ENCODE results near the gene ANKRD40. TPM values are rescaled to one million over a fixed set of nuclear protein-coding genes. Genes with fewer than 3 reads are reported as not detected.

Gene ANKRD40
- total and polyA plus RNA-seq, 2 donors = 11.9 to 16.6 TPM

GRCh38 chr17:50703162-50703561, 4.6 kb downstream of the ANKRD40 start:
- Histone ChIP-seq H3K4me3 (ENCODE audit: low read length in 2 of 2) (no peak overlapping the region), H3K27me3 (ENCODE audit: control insufficient read depth in 2 of 2, insufficient read depth in 1 of 2, low read length in 1 of 2) (no peaks in the 10 kb centered on the region), H3K9me3 (ENCODE audit: control insufficient read depth in 2 of 2, insufficient read depth in 1 of 2, low read length in 1 of 2) (no peaks in the 10 kb centered on the region), H3K4me1 (ENCODE audit: control insufficient read depth in 2 of 2, insufficient read depth in 2 of 2, low read length in 2 of 2) (peaks cover 0 to 10% of the 10 kb centered on the region in 2 donors), H3K36me3 (ENCODE audit: control insufficient read depth in 2 of 2, insufficient read depth in 2 of 2, low read length in 1 of 2) (peaks cover 17 to 24% of the 10 kb centered on the region in 2 donors), H3K27ac (ENCODE audit: low read depth in 1 of 2, low read length in 1 of 2) (no peak overlapping the region)
- no peak for DNase-seq (ENCODE audit: low read depth in 6 of 9, low spot score in 9 of 9)
- 98% methylated on average over 3 of the region's 3 CpGs for WGBS

GRCh38 chr17:50699410-50699809, 8.3 kb downstream of the ANKRD40 start:
- no peaks in the 10 kb centered on the region for H3K9me3 ChIP-seq (ENCODE audit: control insufficient read depth in 2 of 2, insufficient read depth in 1 of 2, low read length in 1 of 2)
- H3K36me3 ChIP-seq (ENCODE audit: control insufficient read depth in 2 of 2, insufficient read depth in 2 of 2, low read length in 1 of 2) = peaks cover 45 to 59% of the 10 kb centered on the region in 2 donors
- no peak for DNase-seq (ENCODE audit: low read depth in 6 of 9, low spot score in 9 of 9)
- WGBS = 97% methylated on average over 7 of the region's 7 CpGs
- no peak overlapping the region for H3K4me3 ChIP-seq (ENCODE audit: low read length in 2 of 2)
- no peaks in the 10 kb centered on the region for H3K4me1 ChIP-seq (ENCODE audit: control insufficient read depth in 2 of 2, insufficient read depth in 2 of 2, low read length in 2 of 2)
- H3K27ac ChIP-seq (ENCODE audit: low read depth in 1 of 2, low read length in 1 of 2) = no peak overlapping the region
- no peaks in the 10 kb centered on the region for H3K27me3 ChIP-seq (ENCODE audit: control insufficient read depth in 2 of 2, insufficient read depth in 1 of 2, low read length in 1 of 2)

GRCh38 chr17:50697663-50698272, 9.9 kb downstream of the ANKRD40 start:
- Histone ChIP-seq H3K27ac (ENCODE audit: low read depth in 1 of 2, low read length in 1 of 2) (no peak overlapping the region), H3K27me3 (ENCODE audit: control insufficient read depth in 2 of 2, insufficient read depth in 1 of 2, low read length in 1 of 2) (no peaks in the 10 kb centered on the region), H3K9me3 (ENCODE audit: control insufficient read depth in 2 of 2, insufficient read depth in 1 of 2, low read length in 1 of 2) (no peaks in the 10 kb centered on the region), H3K4me1 (ENCODE audit: control insufficient read depth in 2 of 2, insufficient read depth in 2 of 2, low read length in 2 of 2) (no peaks in the 10 kb centered on the region), H3K36me3 (ENCODE audit: control insufficient read depth in 2 of 2, insufficient read depth in 2 of 2, low read length in 1 of 2) (peaks cover 51 to 72% of the 10 kb centered on the region in 2 donors), H3K4me3 (ENCODE audit: low read length in 2 of 2) (no peak overlapping the region)
- WGBS = 92% methylated on average over 3 of the region's 3 CpGs
- no peak for DNase-seq (ENCODE audit: low read depth in 6 of 9, low spot score in 9 of 9)

- DNase-seq (ENCODE audit: low read depth in 6 of 9, low spot score in 9 of 9) = no peak
- no peak overlapping the region for H3K27ac ChIP-seq (ENCODE audit: low read depth in 1 of 2, low read length in 1 of 2)
- peaks cover 0 to 2% of the 10 kb centered on the region in 2 donors for H3K4me1 ChIP-seq (ENCODE audit: control insufficient read depth in 2 of 2, insufficient read depth in 2 of 2, low read length in 2 of 2)
- H3K36me3 ChIP-seq (ENCODE audit: control insufficient read depth in 2 of 2, insufficient read depth in 2 of 2, low read length in 1 of 2) = peaks cover 55 to 76% of the 10 kb centered on the region in 2 donors
- WGBS = 99% methylated on average over 3 of the region's 3 CpGs
- no peaks in the 10 kb centered on the region for H3K27me3 ChIP-seq (ENCODE audit: control insufficient read depth in 2 of 2, insufficient read depth in 1 of 2, low read length in 1 of 2)
- H3K4me3 ChIP-seq (ENCODE audit: low read length in 2 of 2) = no peak overlapping the region
- H3K9me3 ChIP-seq (ENCODE audit: control insufficient read depth in 2 of 2, insufficient read depth in 1 of 2, low read length in 1 of 2) = no peaks in the 10 kb centered on the region
Measured at GRCh38 chr17:50697062-50697461, 10.7 kb downstream of the ANKRD40 start.

GRCh38 chr17:50696365-50696879, 11.3 kb downstream of the ANKRD40 start:
- Histone ChIP-seq H3K4me3 (ENCODE audit: low read length in 2 of 2) (no peak overlapping the region), H3K4me1 (ENCODE audit: control insufficient read depth in 2 of 2, insufficient read depth in 2 of 2, low read length in 2 of 2) (peaks cover 0 to 4% of the 10 kb centered on the region in 2 donors), H3K27ac (ENCODE audit: low read depth in 1 of 2, low read length in 1 of 2) (no peak overlapping the region), H3K27me3 (ENCODE audit: control insufficient read depth in 2 of 2, insufficient read depth in 1 of 2, low read length in 1 of 2) (no peaks in the 10 kb centered on the region), H3K9me3 (ENCODE audit: control insufficient read depth in 2 of 2, insufficient read depth in 1 of 2, low read length in 1 of 2) (no peaks in the 10 kb centered on the region), H3K36me3 (ENCODE audit: control insufficient read depth in 2 of 2, insufficient read depth in 2 of 2, low read length in 1 of 2) (peaks cover 55 to 76% of the 10 kb centered on the region in 2 donors)
- DNase-seq (ENCODE audit: low read depth in 6 of 9, low spot score in 9 of 9) = no peak
- WGBS = 98% methylated on average over 3 of the region's 3 CpGs

- Histone ChIP-seq H3K27me3 (ENCODE audit: control insufficient read depth in 2 of 2, insufficient read depth in 1 of 2, low read length in 1 of 2) (no peaks in the 10 kb centered on the region), H3K36me3 (ENCODE audit: control insufficient read depth in 2 of 2, insufficient read depth in 2 of 2, low read length in 1 of 2) (peaks cover 42 to 56% of the 10 kb centered on the region in 2 donors), H3K27ac (ENCODE audit: low read depth in 1 of 2, low read length in 1 of 2) (no peak overlapping the region), H3K4me3 (ENCODE audit: low read length in 2 of 2) (no peak overlapping the region), H3K9me3 (ENCODE audit: control insufficient read depth in 2 of 2, insufficient read depth in 1 of 2, low read length in 1 of 2) (no peaks in the 10 kb centered on the region), H3K4me1 (ENCODE audit: control insufficient read depth in 2 of 2, insufficient read depth in 2 of 2, low read length in 2 of 2) (peaks cover 0 to 16% of the 10 kb centered on the region in 2 donors)
- no peak for DNase-seq (ENCODE audit: low read depth in 6 of 9, low spot score in 9 of 9)
- WGBS = 97% methylated on average over 5 of the region's 5 CpGs
Measured at GRCh38 chr17:50693036-50693682, 14.6 kb downstream of the ANKRD40 start.

- H3K36me3 ChIP-seq (ENCODE audit: control insufficient read depth in 2 of 2, insufficient read depth in 2 of 2, low read length in 1 of 2) = peaks cover 35 to 50% of the 10 kb centered on the region in 2 donors
Measured at GRCh38 chr17:50692448-50693035, 15.2 kb downstream of the ANKRD40 start.

GRCh38 chr17:50691550-50692447, 15.9 kb downstream of the ANKRD40 start:
- no peaks in the 10 kb centered on the region for H3K27me3 ChIP-seq (ENCODE audit: control insufficient read depth in 2 of 2, insufficient read depth in 1 of 2, low read length in 1 of 2)
- H3K27ac ChIP-seq (ENCODE audit: low read depth in 1 of 2, low read length in 1 of 2) = peak overlapping the region in 1 of 2 donors; percentile 12
- no peak overlapping the region for H3K4me3 ChIP-seq (ENCODE audit: low read length in 2 of 2)
- peaks cover 0 to 16% of the 10 kb centered on the region in 2 donors for H3K4me1 ChIP-seq (ENCODE audit: control insufficient read depth in 2 of 2, insufficient read depth in 2 of 2, low read length in 2 of 2)
- WGBS = 96% methylated on average over 6 of the region's 6 CpGs
- DNase-seq (ENCODE audit: low read depth in 6 of 9, low spot score in 9 of 9) = peak in 1 of 9 donors; percentile 19
- peaks cover 29 to 42% of the 10 kb centered on the region in 2 donors for H3K36me3 ChIP-seq (ENCODE audit: control insufficient read depth in 2 of 2, insufficient read depth in 2 of 2, low read length in 1 of 2)
- H3K9me3 ChIP-seq (ENCODE audit: control insufficient read depth in 2 of 2, insufficient read depth in 1 of 2, low read length in 1 of 2) = no peaks in the 10 kb centered on the region

More at GRCh38 chr17:50692448-50693035, 15.2 kb downstream of the ANKRD40 start:
- no peaks in the 10 kb centered on the region for H3K27me3 ChIP-seq (ENCODE audit: control insufficient read depth in 2 of 2, insufficient read depth in 1 of 2, low read length in 1 of 2)
- DNase-seq (ENCODE audit: low read depth in 6 of 9, low spot score in 9 of 9) = no peak
- WGBS = 96% methylated on average over 6 of the region's 6 CpGs
- H3K4me1 ChIP-seq (ENCODE audit: control insufficient read depth in 2 of 2, insufficient read depth in 2 of 2, low read length in 2 of 2) = peaks cover 0 to 16% of the 10 kb centered on the region in 2 donors
- H3K27ac ChIP-seq (ENCODE audit: low read depth in 1 of 2, low read length in 1 of 2) = no peak overlapping the region
- no peak overlapping the region for H3K4me3 ChIP-seq (ENCODE audit: low read length in 2 of 2)
- no peaks in the 10 kb centered on the region for H3K9me3 ChIP-seq (ENCODE audit: control insufficient read depth in 2 of 2, insufficient read depth in 1 of 2, low read length in 1 of 2)

All from thymus (tissue), 11 donors.